Panc1 (cell line): Measurements from ENCODE around the gene ATE1. TPM values are rescaled to one million over a fixed set of nuclear protein-coding genes. Genes with fewer than 3 reads are reported as not detected.

ENCODE experiments used
- ATAC-seq: fragments of 200-7000 bp; cut with Tn5 transposase; 2 replicates; pipeline ENCODE4 v1.9.1; 2020; ENCODE audit warnings: mild to moderate bottlenecking, moderate library complexity
- BruUV-seq: library from RNA; stranded (reverse); fragments of 400-500 nt; replicated peaks from 2 replicates; lab custom pipeline; 2021; lab: Mats Ljungman, UMichigan
- CTCF ChIA-PET: fragments of 300-600 bp; sonication (Branson Sonifier 250); formaldehyde crosslinking; loops from one replicate; lab custom pipeline; 2022; ENCODE audit warnings: antibody characterized with exemption; lab: Charles Lee
- POLR2A ChIA-PET: fragments of 300-600 bp; sonication (Branson Sonifier 250); formaldehyde crosslinking; loops from one replicate; lab custom pipeline; 2022; ENCODE audit warnings: antibody characterized with exemption; lab: Charles Lee
- DNase-seq: peaks from one replicate; pipeline ENCODE4 v3.0.0-alpha.2; 2010; ENCODE audit warnings: low read depth, low spot score
- H3K27ac ChIP-seq: 2 replicates; pipeline ENCODE4 v1.5.1; 2011; ENCODE audit warnings: mild to moderate bottlenecking, low read length, inconsistent platforms
- H3K27me3 ChIP-seq: fragments of 200-500 bp; sonication (Bioruptor generic); 2 replicates; pipeline ENCODE4 v1.6.0; 2014; ENCODE audit warnings: low read length, inconsistent platforms; ENCODE audit not compliant: control insufficient read depth, insufficient read depth
- H3K36me3 ChIP-seq: fragments of 200-500 bp; sonication (Bioruptor generic); 2 replicates; pipeline ENCODE4 v1.5.1; 2014; ENCODE audit warnings: inconsistent platforms, mild to moderate bottlenecking, low read length, moderate library complexity; ENCODE audit not compliant: control insufficient read depth, insufficient read depth
- H3K4me1 ChIP-seq: 2 replicates; pipeline ENCODE4 v1.5.1; 2011; ENCODE audit warnings: inconsistent platforms, mild to moderate bottlenecking, low read length, moderate library complexity; ENCODE audit not compliant: control insufficient read depth, insufficient read depth
- H3K4me3 ChIP-seq, 2 experiments: 2 replicates each; pipeline ENCODE4 v1.5.1; 2011 to 2012; ENCODE audit warnings: low read depth in 2 of 2, low read length in 2 of 2, mild to moderate bottlenecking in 2 of 2, inconsistent platforms in 1 of 2, moderate library complexity in 1 of 2
- H3K9me3 ChIP-seq: fragments of 200-500 bp; sonication (Bioruptor generic); 2 replicates; pipeline ENCODE4 v1.5.1; 2014; ENCODE audit warnings: low read depth, mild to moderate bottlenecking, inconsistent platforms, low read length, moderate library complexity; ENCODE audit not compliant: control insufficient read depth, insufficient read depth
- CTCF ChIP-seq: fragments of 450-650 bp; IDR thresholded peaks from 2 replicates; pipeline ENCODE4 v1.5.1; 2017; ENCODE audit warnings: mild to moderate bottlenecking
- POLR2AphosphoS5 ChIP-seq: IDR thresholded peaks from 2 replicates; pipeline ENCODE4 v1.6.1; 2012; ENCODE audit warnings: mild to moderate bottlenecking, low read depth, low read length, moderate library complexity
- REST ChIP-seq, 2 experiments: IDR thresholded peaks; 2 replicates each; pipeline ENCODE4 v1.6.1; 2011 to 2012; ENCODE audit warnings: low read depth in 2 of 2, control low read depth in 1 of 2, low read length in 1 of 2, mild to moderate bottlenecking in 1 of 2, moderate library complexity in 1 of 2; ENCODE audit not compliant: insufficient read depth in 1 of 2
- SIN3A ChIP-seq: IDR thresholded peaks from 2 replicates; pipeline ENCODE4 v1.6.1; 2012; ENCODE audit warnings: low read depth, mild to moderate bottlenecking, low read length, moderate library complexity, borderline replicate concordance; ENCODE audit not compliant: insufficient read depth
- TCF7L2 ChIP-seq: IDR thresholded peaks from 2 replicates; pipeline ENCODE4 v1.6.1; 2011; ENCODE audit warnings: mild to moderate bottlenecking, low read depth, low read length, inconsistent platforms
- in situ Hi-C: cut with HindIII; loops from 2 replicates; pipeline ENCODE4 v1.10.0; 2016; ENCODE audit warnings: low sequenced_read_pairs, low pct_unique_long_range_greater_than_20kb
- intact Hi-C: fragments of 100-400 bp; cut with micrococcal nuclease; formaldehyde crosslinking; loops from one replicate; pipeline ENCODE4 v1.10.0; 2022; ENCODE audit not compliant: unreplicated experiment
- total RNA-seq: library from RNA; stranded (reverse); gene quantifications from one replicate; pipeline ENCODE4 v1.2.1, GENCODE V29; 2021; ENCODE audit not compliant: unreplicated experiment

Gene ATE1
- total RNA-seq, 1 experiment from 2014 or later = 45.5 TPM

- Histone ChIP-seq H3K36me3 (peaks cover 15% of the 10 kb centered on the region), H3K27me3 (no peaks in the 10 kb centered on the region), H3K27ac (no peak overlapping the region), H3K4me3 (no peak overlapping the region), H3K9me3 (no peaks in the 10 kb centered on the region), H3K4me1 (no peaks in the 10 kb centered on the region)
- no TSS peak for BruUV-seq
- DNase-seq (no peak), ATAC-seq (no peak)
- ChIA-PET CTCF (interaction anchor here (0.7 kb wide), 1 partner anchor 10 kb away, joined by 4 read pairs; no protein-coding TSS in a partner anchor), POLR2A (interaction anchor here (0.7 kb wide), 1 partner anchor 10 kb away, joined by 11 read pairs; no protein-coding TSS in a partner anchor)
- in situ Hi-C loops = no loop called here
- TF ChIP-seq CTCF = no peak
- intact Hi-C loops = no loop called here
These were observed 33.6 kb upstream of the ATE1 start for GRCh38 chr10:121961456-121961855.

- H3K36me3 ChIP-seq = peaks cover 8% of the 10 kb centered on the region
- no peaks in the 10 kb centered on the region for H3K4me1 ChIP-seq
- DNase-seq = no peak
- H3K4me3 ChIP-seq = no peak overlapping the region
- POLR2A ChIA-PET = no interaction called here
- intact Hi-C loops (no loop called here), in situ Hi-C loops (no loop called here)
- BruUV-seq = TSS peak; percentile 37
- no peaks in the 10 kb centered on the region for H3K27me3 ChIP-seq
- no peak for ATAC-seq
- CTCF ChIA-PET = no interaction called here
- no peak overlapping the region for H3K27ac ChIP-seq
- H3K9me3 ChIP-seq = no peaks in the 10 kb centered on the region
- TF ChIP-seq SIN3A (no peak), TCF7L2 (no peak), CTCF (no peak), POLR2AphosphoS5 (no peak), REST (IDR thresholded peaks at IDR 0.05; ENCODE audit: insufficient read depth in 1 of 2, low read depth in 2 of 2, low read length in 1 of 2) (no peak)
These were observed 31.8 kb upstream of the ATE1 start for GRCh38 chr10:121959671-121960070.
